Keratinocyte (primary cell): Measurements from ENCODE around the gene ADAMTSL1.

ENCODE experiments used
- EZH2 ChIP-seq: IDR thresholded peaks from one replicate; pipeline ENCODE4 v1.6.1; 2012; ENCODE audit warnings: inconsistent platforms, mild to moderate bottlenecking, low read length, moderate library complexity
- TF ChIP-seq, protein P1 (sequence below), 3 experiments: IDR thresholded peaks in 1 of 3; conservative IDR thresholded peaks in 1 of 3; optimal IDR thresholded peaks in 1 of 3; 2 replicates in 2 of 3; 3 replicates in 1 of 3; pipeline versions ENCODE3 to v1.5.1; 2011; ENCODE audit warnings: low read length in 3 of 3, mild to moderate bottlenecking in 3 of 3, moderate library complexity in 2 of 3, control low read depth in 1 of 3, inconsistent platforms in 1 of 3; ENCODE audit not compliant: insufficient read depth in 2 of 3; ENCODE audit errors: extremely low read depth in 1 of 3

DNA sequence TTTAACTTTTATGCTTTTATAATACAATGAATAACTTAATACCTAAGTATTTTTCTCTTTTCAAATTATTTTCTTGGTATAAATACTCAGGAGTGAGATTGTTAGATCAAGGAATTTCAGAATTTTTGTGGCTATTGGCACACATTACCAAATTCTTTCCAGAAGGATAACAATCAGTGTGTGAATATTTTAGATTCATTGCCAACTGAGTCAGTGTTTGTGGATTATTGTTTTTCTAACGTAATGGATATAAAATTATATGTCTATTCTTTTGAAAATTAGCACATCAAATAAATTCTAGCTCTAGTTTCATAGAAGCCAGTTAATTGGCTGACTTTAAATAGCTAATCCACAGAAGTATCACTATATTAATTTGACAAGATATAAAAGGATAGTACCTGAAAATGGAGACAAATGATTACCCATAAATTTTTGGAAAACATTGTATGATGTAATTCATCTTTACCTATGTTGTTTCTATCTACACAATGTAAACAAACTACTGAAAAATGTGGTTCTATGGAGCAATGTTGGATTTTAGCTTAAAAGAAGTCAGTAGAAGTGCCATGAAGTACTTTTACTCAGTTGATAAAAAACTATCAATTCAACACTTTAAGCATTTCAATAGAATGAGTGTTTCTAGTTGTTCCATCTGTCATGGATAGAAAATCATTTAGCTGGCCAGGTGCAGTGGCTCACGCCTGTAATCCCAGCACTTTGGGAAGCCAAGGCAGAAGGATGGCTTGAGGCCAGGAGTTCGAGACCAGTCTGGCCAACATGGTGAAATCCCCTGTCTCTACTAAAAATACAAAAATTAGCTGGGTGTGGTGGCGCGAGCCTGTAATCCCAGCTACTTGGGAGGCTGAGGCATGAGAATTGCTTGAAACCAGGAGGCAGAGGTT is 185.1 kb downstream of the ADAMTSL1 start:
- TF ChIP-seq, protein P1, sequence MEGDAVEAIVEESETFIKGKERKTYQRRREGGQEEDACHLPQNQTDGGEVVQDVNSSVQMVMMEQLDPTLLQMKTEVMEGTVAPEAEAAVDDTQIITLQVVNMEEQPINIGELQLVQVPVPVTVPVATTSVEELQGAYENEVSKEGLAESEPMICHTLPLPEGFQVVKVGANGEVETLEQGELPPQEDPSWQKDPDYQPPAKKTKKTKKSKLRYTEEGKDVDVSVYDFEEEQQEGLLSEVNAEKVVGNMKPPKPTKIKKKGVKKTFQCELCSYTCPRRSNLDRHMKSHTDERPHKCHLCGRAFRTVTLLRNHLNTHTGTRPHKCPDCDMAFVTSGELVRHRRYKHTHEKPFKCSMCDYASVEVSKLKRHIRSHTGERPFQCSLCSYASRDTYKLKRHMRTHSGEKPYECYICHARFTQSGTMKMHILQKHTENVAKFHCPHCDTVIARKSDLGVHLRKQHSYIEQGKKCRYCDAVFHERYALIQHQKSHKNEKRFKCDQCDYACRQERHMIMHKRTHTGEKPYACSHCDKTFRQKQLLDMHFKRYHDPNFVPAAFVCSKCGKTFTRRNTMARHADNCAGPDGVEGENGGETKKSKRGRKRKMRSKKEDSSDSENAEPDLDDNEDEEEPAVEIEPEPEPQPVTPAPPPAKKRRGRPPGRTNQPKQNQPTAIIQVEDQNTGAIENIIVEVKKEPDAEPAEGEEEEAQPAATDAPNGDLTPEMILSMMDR (optimal IDR thresholded peaks at IDR 0.05 in 1 of 3, IDR thresholded peaks at IDR 0.05 in 1 of 3, conservative IDR thresholded peaks at IDR 0.05 in 1 of 3; ENCODE audit: extremely low read depth in 1 of 3, insufficient read depth in 2 of 3, low read length in 3 of 3) = no peak
- no peak for TF ChIP-seq EZH2
